T-cell (primary cell): ENCODE data around the gene ZSWIM4. TPM values are rescaled to one million over a fixed set of nuclear protein-coding genes. Genes with fewer than 3 reads are reported as not detected.
"Not testable (repeated sequence)": the region's sequence is repeated elsewhere in the genome, so short reads cannot be mapped to it uniquely, and the experiment has no call there.

ENCODE experiments used
- ATAC-seq, 4 experiments: fragments of 200-7000 bp in 3 of 4; fragments of 150-1000 bp in 1 of 4; cut with Tn5 transposase; replicated peaks in 1 of 4; 1 replicate in 3 of 4; 2 replicates in 1 of 4; pipeline ENCODE4 v1.10.0; 2021; ENCODE audit warnings: moderate library complexity in 3 of 4, mild to moderate bottlenecking in 2 of 4, moderate number of reproducible peaks in 1 of 4
- CTCF ChIA-PET, 2 donors: fragments of 300-600 bp; sonication (Branson Sonifier 250); formaldehyde crosslinking; loops; one replicate each; lab custom pipeline; 2022; ENCODE audit warnings: antibody characterized with exemption in 2 of 2; lab: Charles Lee
- POLR2A ChIA-PET, 2 donors: fragments of 300-600 bp; sonication (Branson Sonifier 250); formaldehyde crosslinking; loops; one replicate each; lab custom pipeline; 2022; ENCODE audit warnings: antibody characterized with exemption in 2 of 2; lab: Charles Lee
- DNase-seq, 35 experiments: peaks; one replicate each; pipeline versions ENCODE4 v3.0.0 to v3.0.0-alpha.2; 2013 to 2023
- H3K27ac ChIP-seq: one replicate; pipeline ENCODE4 v1.5.1; 2013; ENCODE audit warnings: low read length
- H3K27me3 ChIP-seq, 2 experiments: replicated peaks in 1 of 2; 1 replicate in 1 of 2; 2 replicates in 1 of 2; pipeline versions ENCODE4 v1.6.1 to v1.7.0; 2013; ENCODE audit warnings: low read length in 1 of 2, mixed read lengths in 1 of 2; ENCODE audit not compliant: control insufficient read depth in 2 of 2, insufficient read depth in 2 of 2; ENCODE audit errors: extremely low read depth in 1 of 2
- H3K36me3 ChIP-seq, 2 donors: 1 replicate in 1 of 2; 2 replicates in 1 of 2; pipeline versions ENCODE4 v1.6.1 to v1.7.0; 2013; ENCODE audit warnings: low read length in 1 of 2; ENCODE audit not compliant: control insufficient read depth in 2 of 2, insufficient read depth in 1 of 2; ENCODE audit errors: extremely low read depth in 1 of 2
- H3K4me1 ChIP-seq, 2 experiments: 1 replicate in 1 of 2; 2 replicates in 1 of 2; pipeline versions ENCODE4 v1.6.1 to v1.7.0; 2013; ENCODE audit warnings: low read length in 2 of 2, mixed read lengths in 1 of 2; ENCODE audit not compliant: insufficient read depth in 2 of 2, control insufficient read depth in 1 of 2; ENCODE audit errors: extremely low read depth in 1 of 2
- H3K4me3 ChIP-seq, 2 donors: 1 replicate in 1 of 2; 2 replicates in 1 of 2; pipeline versions ENCODE4 v1.5.1 to v1.7.0; 2013; ENCODE audit warnings: mild to moderate bottlenecking in 2 of 2, low read length in 1 of 2, moderate library complexity in 1 of 2; ENCODE audit not compliant: control insufficient read depth in 1 of 2; ENCODE audit errors: extremely low read depth in 1 of 2
- H3K9me3 ChIP-seq: 2 replicates; pipeline ENCODE4 v1.7.0; 2013
- H3K27ac Mint-ChIP-seq, 2 donors: one replicate each; pipeline ENCODE4 v1.8.0; 2020 to 2021; ENCODE audit warnings: mild to moderate bottlenecking in 2 of 2, mixed read lengths in 2 of 2
- H3K27me3 Mint-ChIP-seq, 2 donors: one replicate each; pipeline ENCODE4 v1.8.0; 2021 to 2022; ENCODE audit warnings: mixed read lengths in 2 of 2
- H3K36me3 Mint-ChIP-seq: one replicate; pipeline ENCODE4 v1.8.0; 2021; ENCODE audit warnings: mixed read lengths
- H3K4me1 Mint-ChIP-seq, 3 donors: one replicate each; pipeline ENCODE4 v1.8.0; 2020 to 2022; ENCODE audit warnings: mixed read lengths in 3 of 3, mild to moderate bottlenecking in 1 of 3
- H3K4me3 Mint-ChIP-seq, 3 donors: one replicate each; pipeline ENCODE4 v1.8.0; 2020 to 2022; ENCODE audit warnings: mild to moderate bottlenecking in 3 of 3, mixed read lengths in 3 of 3, moderate library complexity in 3 of 3
- H3K9me3 Mint-ChIP-seq, 3 donors: one replicate each; pipeline ENCODE4 v1.8.0; 2020 to 2022; ENCODE audit warnings: mixed read lengths in 3 of 3
- WGBS: methylation state at CpG from one replicate; pipeline ENCODE4 v1.1.5; 2013; ENCODE audit warnings: missing lambda C conversion rate; ENCODE audit not compliant: insufficient coverage; 5-methylcytosine and 5-hydroxymethylcytosine counted together
- total RNA-seq, 35 experiments: library from RNA in 6 of 35; stranded (reverse) in 6 of 35; fragments of 120-200 nt in 1 of 35; gene quantifications; one replicate each; pipeline versions ENCODE4 v1.2.1 to v1.2.4 and lab custom pipeline; 2013 to 2026

Gene ZSWIM4
- total RNA-seq, 5 donors from 2014 or later (not counting 1 experiment from before 2014, with no cell fraction given) = 5.4 to 9.8 (median 9.0) TPM

DNA sequence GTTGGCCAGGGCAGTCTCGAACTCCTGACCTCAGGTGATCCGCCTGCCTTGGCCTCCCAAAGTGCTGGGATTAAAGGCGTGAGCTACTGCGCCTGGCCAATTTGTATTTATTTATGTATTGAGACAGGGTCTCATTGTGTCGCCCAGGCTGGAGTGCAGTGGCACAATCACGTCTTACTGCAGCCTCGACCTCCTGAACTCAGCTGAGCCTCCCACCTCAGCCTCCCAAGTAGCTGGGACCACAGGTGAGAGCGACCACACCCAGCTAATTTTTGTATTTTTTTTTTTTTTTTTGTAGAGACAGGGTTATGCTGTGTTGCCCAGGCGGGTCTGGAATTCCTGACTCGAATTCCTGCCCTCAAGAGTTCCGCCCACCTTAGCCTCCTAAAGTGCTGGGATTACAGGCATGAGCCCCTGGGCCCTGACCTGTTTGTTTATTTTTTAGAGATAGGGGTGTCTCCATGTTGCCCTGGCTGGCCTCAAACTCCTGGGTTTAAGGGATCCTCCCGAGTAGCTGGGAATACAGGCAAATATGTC is 57.0 kb downstream of the ZSWIM4 start:
- H3K4me3 Mint-ChIP-seq = not testable (repeated sequence)

GRCh38 chr19:13856497-13856896 is 61.3 kb downstream of the ZSWIM4 start:
- DNase-seq (no peak), ATAC-seq (no peak)
- H3K4me3 ChIP-seq = no peak overlapping the region
- H3K36me3 Mint-ChIP-seq = no peaks in the 10 kb centered on the region
- H3K27ac Mint-ChIP-seq = no peak overlapping the region
- peaks cover 13 to 16% (median 15%) of the 10 kb centered on the region in 3 donors for H3K4me1 Mint-ChIP-seq
- peaks cover 0 to 10% of the 10 kb centered on the region in 2 experiments for H3K4me1 ChIP-seq
- H3K27me3 ChIP-seq = no peaks in the 10 kb centered on the region
- H3K27ac ChIP-seq = no peak overlapping the region
- H3K9me3 Mint-ChIP-seq = no peaks in the 10 kb centered on the region
- no peaks in the 10 kb centered on the region for H3K27me3 Mint-ChIP-seq
- H3K9me3 ChIP-seq = no peaks in the 10 kb centered on the region
- H3K4me3 Mint-ChIP-seq = no peak overlapping the region
- POLR2A ChIA-PET = no interaction called here
- no peaks in the 10 kb centered on the region for H3K36me3 ChIP-seq
- CTCF ChIA-PET = interaction anchor here in 1 of 2 donors (0.5 to 0.8 kb wide), 2 partner anchors 56 to 258 kb away, joined by 6 read pairs; no protein-coding TSS in a partner anchor
- WGBS = 83% methylated on average over 1 of the region's 2 CpGs

More for the DNA sequence above, 57.0 kb downstream of the ZSWIM4 start:
- H3K4me3 ChIP-seq, H3K36me3 Mint-ChIP-seq, H3K9me3 ChIP-seq, H3K36me3 ChIP-seq, H3K27ac ChIP-seq, DNase-seq, H3K27me3 ChIP-seq, H3K9me3 Mint-ChIP-seq, ATAC-seq, H3K27me3 Mint-ChIP-seq: not testable (repeated sequence)
- H3K4me1 Mint-ChIP-seq = peaks cover 10 to 28% (median 25%) of the 10 kb centered on the region in 3 donors
- WGBS = 100% methylated on average over 6 of the region's 12 CpGs
- POLR2A ChIA-PET = interaction anchor here (0.6 to 0.8 kb wide), 5 partner anchors 11 to 92 kb away, joined by 3 to 5 read pairs (median 3); no protein-coding TSS in a partner anchor
- peaks cover 2 to 40% of the 10 kb centered on the region in 2 experiments for H3K4me1 ChIP-seq
- CTCF ChIA-PET = interaction anchor here (0.7 to 2.1 kb wide), 2 partner anchors 10 to 16 kb away, joined by 3 to 4 read pairs; no protein-coding TSS in a partner anchor
- H3K27ac Mint-ChIP-seq = peak overlapping the region in 1 of 2 donors; percentile 36

- Mint-ChIP-seq H3K9me3 (no peaks in the 10 kb centered on the region), H3K27me3 (peaks cover 6 to 10% of the 10 kb centered on the region in 2 donors), H3K4me3 (no peak overlapping the region), H3K27ac (peak overlapping the region in 1 of 2 donors; percentile 1), H3K4me1 (peaks cover 30 to 36% (median 33%) of the 10 kb centered on the region in 3 donors), H3K36me3 (no peaks in the 10 kb centered on the region)
- H3K4me3 ChIP-seq = no peak overlapping the region
- no peaks in the 10 kb centered on the region for H3K36me3 ChIP-seq
- H3K9me3 ChIP-seq = no peaks in the 10 kb centered on the region
- POLR2A ChIA-PET = interaction anchor here in 1 of 2 donors (0.6 kb wide), 1 partner anchor 22 kb away, joined by 4 read pairs; no protein-coding TSS in a partner anchor
- H3K27ac ChIP-seq = no peak overlapping the region
- ATAC-seq (no peak), DNase-seq (no peak)
- peaks cover 0 to 12% of the 10 kb centered on the region in 2 experiments for H3K27me3 ChIP-seq
- peaks cover 0 to 30% of the 10 kb centered on the region in 2 experiments for H3K4me1 ChIP-seq
- CTCF ChIA-PET = no interaction called here
- WGBS = 94% methylated on average over 3 of the region's 3 CpGs
Measured at GRCh38 chr19:13859361-13859880, 64.2 kb downstream of the ZSWIM4 start.

- DNase-seq = no peak
- peaks cover 9 to 13% of the 10 kb centered on the region in 2 donors for H3K27me3 Mint-ChIP-seq
- no peaks in the 10 kb centered on the region for H3K9me3 Mint-ChIP-seq
- 92% methylated on average over 9 of the region's 13 CpGs for WGBS
- ChIA-PET CTCF (interaction anchor here (0.5 to 3.2 kb wide), 6 partner anchors 14 to 492 kb away, joined by 3 to 31 read pairs (median 7); partner anchors contain the start of gene C19orf53 (in 1 of the 2)), POLR2A (interaction anchor here (0.5 to 1.8 kb wide), 7 partner anchors 14 to 171 kb away, joined by 4 to 8 read pairs (median 6); partner anchors contain the start of gene IL27RA (in 1 of the 2))
- H3K27ac ChIP-seq = peak overlapping the region; percentile 99
- H3K27me3 ChIP-seq = peaks cover 0 to 20% of the 10 kb centered on the region in 2 experiments
- no peak overlapping the region for H3K4me3 ChIP-seq
- H3K27ac Mint-ChIP-seq = peak overlapping the region; percentile 88 to 92
- no peaks in the 10 kb centered on the region for H3K36me3 ChIP-seq
- no peaks in the 10 kb centered on the region for H3K9me3 ChIP-seq
- no peak for ATAC-seq
- H3K36me3 Mint-ChIP-seq = no peaks in the 10 kb centered on the region
- H3K4me1 Mint-ChIP-seq = peaks cover 34 to 39% (median 37%) of the 10 kb centered on the region in 3 donors
- H3K4me1 ChIP-seq = peaks cover 3 to 35% of the 10 kb centered on the region in 2 experiments
- H3K4me3 Mint-ChIP-seq = peak overlapping the region; percentile 84 to 90 (median 86)
Measured at GRCh38 chr19:13860679-13861391, 65.6 kb downstream of the ZSWIM4 start.

- Mint-ChIP-seq H3K4me3 (peak overlapping the region; percentile 84 to 90 (median 86)), H3K36me3 (no peaks in the 10 kb centered on the region), H3K27ac (peak overlapping the region; percentile 88 to 92), H3K9me3 (no peaks in the 10 kb centered on the region), H3K4me1 (peaks cover 36 to 43% (median 41%) of the 10 kb centered on the region in 3 donors), H3K27me3 (peaks cover 10 to 16% of the 10 kb centered on the region in 2 donors)
- peak overlapping the region in 1 of 2 donors; percentile 82 for H3K4me3 ChIP-seq
- H3K36me3 ChIP-seq = no peaks in the 10 kb centered on the region
- ATAC-seq (peak in 3 of 4 experiments; percentile 4 to 25 (median 6)), DNase-seq (peak in 2 of 35 experiments; percentile 42 to 65)
- ChIA-PET POLR2A (interaction anchor here (0.5 to 1.8 kb wide), 7 partner anchors 15 to 170 kb away, joined by 4 to 8 read pairs (median 6); partner anchors contain the start of gene IL27RA (in 1 of the 2)), CTCF (interaction anchor here (0.5 to 3.2 kb wide), 7 partner anchors 9 to 113 kb away, joined by 4 to 31 read pairs (median 8); partner anchors contain the start of gene C19orf53 (in 1 of the 2))
- peaks cover 3 to 40% of the 10 kb centered on the region in 2 experiments for H3K4me1 ChIP-seq
- WGBS = 35% methylated on average over 6 of the region's 11 CpGs
- peaks cover 0 to 26% of the 10 kb centered on the region in 2 experiments for H3K27me3 ChIP-seq
- H3K27ac ChIP-seq = peak overlapping the region; percentile 99
- no peaks in the 10 kb centered on the region for H3K9me3 ChIP-seq
Measured at GRCh38 chr19:13861392-13861713, 66.1 kb downstream of the ZSWIM4 start.
